Stimulated activated naive CD8-positive, alpha-beta T cell treated with anti-CD3 and anti-CD28 coated beads, Interleukin-15, Interleukin-2, amounts not matched to agents 100 ng/mL and 50 ng/mL, for 24 hours (primary cell): Measurements from ENCODE around the gene PADI4.

Experiments used
- H3K27ac Mint-ChIP-seq: one replicate; pipeline ENCODE4 v1.8.0; 2021; ENCODE audit warnings: mild to moderate bottlenecking, mixed read lengths
- H3K27me3 Mint-ChIP-seq: one replicate; pipeline ENCODE4 v1.8.0; 2021; ENCODE audit warnings: mixed read lengths
- H3K36me3 Mint-ChIP-seq: one replicate; pipeline ENCODE4 v1.8.0; 2021; ENCODE audit warnings: low read depth, mixed read lengths
- H3K4me1 Mint-ChIP-seq: one replicate; pipeline ENCODE4 v1.8.0; 2021; ENCODE audit warnings: low read depth, mixed read lengths
- H3K4me3 Mint-ChIP-seq: one replicate; pipeline ENCODE4 v1.8.0; 2021; ENCODE audit warnings: mild to moderate bottlenecking, mixed read lengths
- H3K9me3 Mint-ChIP-seq: one replicate; pipeline ENCODE4 v1.8.0; 2021; ENCODE audit warnings: mixed read lengths

Gene PADI4

DNA sequence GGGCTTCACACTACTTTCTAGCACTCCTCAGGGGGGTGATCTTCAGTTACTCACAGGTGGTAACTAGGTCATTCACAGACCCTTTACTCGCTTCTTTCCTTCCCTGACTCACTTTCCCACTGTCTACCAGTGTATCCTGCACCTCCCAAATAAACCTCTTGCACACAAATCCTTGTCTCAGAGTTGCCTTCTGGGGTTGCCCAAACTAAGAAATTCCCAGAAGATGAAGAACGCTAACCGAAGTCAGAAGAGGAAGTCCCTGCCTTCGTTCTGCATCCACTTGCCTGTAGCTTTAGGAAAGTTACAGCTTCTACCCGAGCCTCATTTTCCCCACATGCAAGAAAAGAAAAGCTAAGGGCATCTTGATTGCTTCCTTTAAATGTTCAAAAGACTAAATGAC, 11.9 kb upstream of the PADI4 start:
- peaks cover 3% of the 10 kb centered on the region for H3K9me3 Mint-ChIP-seq
- H3K4me1 Mint-ChIP-seq = no peaks in the 10 kb centered on the region
- no peaks in the 10 kb centered on the region for H3K36me3 Mint-ChIP-seq
- peaks cover 20% of the 10 kb centered on the region for H3K27me3 Mint-ChIP-seq
- no peak overlapping the region for H3K27ac Mint-ChIP-seq
- H3K4me3 Mint-ChIP-seq = no peak overlapping the region

DNA sequence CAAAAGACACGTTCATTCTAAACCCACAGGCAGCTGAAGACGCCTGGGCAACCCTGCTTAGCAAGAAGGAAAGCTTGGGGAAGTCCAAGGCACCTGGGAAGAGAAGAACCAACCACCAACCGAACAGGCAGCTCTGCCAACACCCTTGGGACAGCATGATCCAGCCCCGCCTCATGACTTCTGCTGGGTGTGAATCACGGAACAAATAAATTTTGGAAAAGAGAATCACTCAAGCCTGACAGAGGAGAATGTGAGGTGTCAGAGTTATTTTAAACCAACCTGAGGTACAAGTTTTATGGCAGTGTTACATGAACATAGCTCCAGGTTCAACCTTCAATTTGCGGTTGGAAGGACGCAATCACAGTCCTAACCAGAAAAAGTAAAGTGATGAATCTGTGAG, 10.0 kb upstream of the PADI4 start:
- Mint-ChIP-seq H3K4me3 (no peak overlapping the region), H3K9me3 (peaks cover 17% of the 10 kb centered on the region), H3K27me3 (peaks cover 17% of the 10 kb centered on the region), H3K27ac (no peak overlapping the region), H3K36me3 (no peaks in the 10 kb centered on the region), H3K4me1 (no peaks in the 10 kb centered on the region)

DNA sequence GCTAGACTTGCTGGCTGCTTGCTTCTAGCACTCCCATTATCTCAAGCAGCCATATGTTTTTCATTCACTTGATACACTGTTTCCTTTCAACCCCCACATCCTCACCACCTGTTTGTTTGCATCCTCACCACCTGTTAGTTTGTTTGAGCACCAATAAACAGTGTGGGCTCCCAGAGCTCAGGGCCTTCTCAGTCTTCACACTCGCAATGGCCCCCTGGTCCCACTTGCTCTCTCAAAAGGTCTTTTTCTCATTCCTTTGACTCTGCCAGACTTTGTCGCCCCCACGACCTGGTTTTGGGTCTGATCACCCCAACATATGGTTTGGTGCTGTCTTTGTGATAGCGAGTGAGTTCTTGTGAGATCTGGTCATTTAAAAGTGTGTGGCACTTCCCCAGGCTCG, 6.2 kb upstream of the PADI4 start:
- H3K9me3 Mint-ChIP-seq = peaks cover 17% of the 10 kb centered on the region
- no peaks in the 10 kb centered on the region for H3K4me1 Mint-ChIP-seq
- no peak overlapping the region for H3K4me3 Mint-ChIP-seq
- H3K36me3 Mint-ChIP-seq = no peaks in the 10 kb centered on the region
- peaks cover 6% of the 10 kb centered on the region for H3K27me3 Mint-ChIP-seq
- H3K27ac Mint-ChIP-seq = no peak overlapping the region

DNA sequence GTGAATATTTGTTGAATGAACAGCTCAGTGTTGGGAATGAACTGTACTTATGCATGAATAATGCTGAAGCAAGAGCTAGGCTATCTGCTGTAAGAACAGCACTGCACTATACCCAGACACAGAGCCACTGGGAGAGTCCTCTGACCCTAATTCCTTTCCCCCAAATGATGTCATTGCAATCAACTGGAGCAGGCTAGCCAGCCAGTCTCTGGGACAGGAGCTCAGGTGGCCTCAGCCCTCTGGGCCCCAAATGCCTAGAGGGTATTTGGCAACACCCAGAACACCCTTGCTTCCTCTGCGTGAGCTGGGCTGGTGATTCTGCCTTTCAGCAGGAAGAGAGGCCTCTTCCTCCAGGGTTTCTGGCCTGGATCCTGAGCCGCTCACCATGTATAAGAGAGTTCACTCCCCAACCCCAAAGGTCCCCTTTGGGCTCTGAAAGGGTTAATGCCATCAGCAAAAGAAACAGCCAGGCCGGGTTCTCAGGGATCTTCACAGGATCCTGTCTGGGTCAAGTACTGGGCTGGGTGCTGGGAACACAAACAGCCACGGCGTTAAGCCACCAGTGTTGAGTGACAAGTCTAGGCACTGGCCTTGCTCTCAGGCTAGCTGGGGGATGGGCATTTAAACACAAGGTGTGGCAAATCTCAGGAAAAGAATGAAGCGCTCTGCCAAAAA, 3.7 kb upstream of the PADI4 start:
- Mint-ChIP-seq H3K4me3 (no peak overlapping the region), H3K27ac (no peak overlapping the region), H3K27me3 (peaks cover 10% of the 10 kb centered on the region), H3K36me3 (no peaks in the 10 kb centered on the region), H3K4me1 (no peaks in the 10 kb centered on the region), H3K9me3 (peaks cover 14% of the 10 kb centered on the region)

DNA sequence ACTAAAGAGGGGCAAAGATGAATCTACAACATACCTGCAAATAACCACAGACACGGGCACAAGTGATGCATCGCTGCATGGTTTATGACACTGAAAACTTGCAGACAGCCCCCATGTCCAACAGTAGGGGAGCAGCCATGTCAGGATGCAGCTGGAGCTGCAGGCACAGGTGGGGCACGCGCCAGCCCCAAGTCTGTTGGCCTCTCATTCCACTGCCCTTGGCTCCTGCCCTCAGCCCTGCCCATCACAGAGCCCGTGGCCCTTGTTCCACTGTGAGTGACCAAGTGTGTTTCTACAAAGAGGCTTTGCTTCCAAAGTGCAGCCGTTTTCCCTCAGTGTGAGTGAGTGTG, 3.2 kb upstream of the PADI4 start:
- Mint-ChIP-seq H3K27ac (no peak overlapping the region), H3K4me1 (no peaks in the 10 kb centered on the region), H3K9me3 (peaks cover 14% of the 10 kb centered on the region)

DNA sequence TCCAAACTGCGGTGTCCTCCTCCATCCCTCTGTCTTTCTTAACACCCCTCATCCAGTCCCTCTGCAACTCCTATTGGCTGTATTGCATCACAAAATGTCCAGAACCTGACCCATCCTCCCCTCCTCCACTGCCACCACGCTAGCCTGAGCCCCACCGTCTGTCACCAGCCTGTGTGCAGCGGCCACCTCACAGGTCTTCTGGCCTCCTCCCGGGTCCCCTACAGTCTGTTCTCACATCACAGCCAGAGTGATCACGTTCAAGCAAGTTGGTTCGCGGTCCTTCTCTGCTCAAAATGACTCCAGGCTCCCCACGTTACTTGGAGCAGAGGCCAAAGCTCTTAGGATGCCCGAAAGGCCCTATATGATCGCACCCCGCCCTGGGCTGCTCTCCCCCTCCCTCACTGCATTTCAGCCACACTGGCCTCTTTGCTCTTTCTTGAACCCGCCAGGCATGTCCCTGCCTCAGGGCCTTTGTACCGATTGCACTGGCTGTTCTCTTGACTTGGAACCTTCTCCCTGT, 2.4 kb upstream of the PADI4 start:
- Mint-ChIP-seq H3K9me3 (peaks cover 14% of the 10 kb centered on the region), H3K27ac (no peak overlapping the region), H3K4me3 (no peak overlapping the region), H3K27me3 (peaks cover 14% of the 10 kb centered on the region), H3K4me1 (no peaks in the 10 kb centered on the region), H3K36me3 (no peaks in the 10 kb centered on the region)

More for the DNA sequence above, 3.2 kb upstream of the PADI4 start:
- Mint-ChIP-seq H3K36me3 (no peaks in the 10 kb centered on the region), H3K4me3 (no peak overlapping the region), H3K27me3 (peaks cover 8% of the 10 kb centered on the region)

DNA sequence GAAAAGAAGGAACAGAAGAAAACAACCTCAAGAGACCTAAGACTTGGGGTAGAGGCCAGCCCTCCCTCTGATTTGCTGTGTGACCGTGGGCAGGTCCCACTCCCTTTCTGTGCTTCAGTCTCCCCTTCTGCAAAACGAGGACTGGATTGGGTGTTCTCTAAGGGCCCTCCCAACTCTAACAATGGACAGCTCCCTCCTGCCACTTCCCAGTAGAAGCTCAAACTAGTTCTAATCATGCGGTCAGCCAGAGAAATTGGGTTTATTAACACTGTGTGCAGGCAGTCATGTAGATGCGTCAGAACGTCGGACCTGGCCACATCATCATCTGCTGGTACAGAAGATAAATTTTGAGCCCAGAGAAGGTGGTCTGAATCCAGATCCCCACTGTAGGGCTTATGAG, 1.6 kb upstream of the PADI4 start:
- no peak overlapping the region for H3K4me3 Mint-ChIP-seq
- H3K4me1 Mint-ChIP-seq = no peaks in the 10 kb centered on the region
- H3K36me3 Mint-ChIP-seq = no peaks in the 10 kb centered on the region
- peaks cover 14% of the 10 kb centered on the region for H3K9me3 Mint-ChIP-seq
- no peak overlapping the region for H3K27ac Mint-ChIP-seq
- H3K27me3 Mint-ChIP-seq = peaks cover 14% of the 10 kb centered on the region

DNA sequence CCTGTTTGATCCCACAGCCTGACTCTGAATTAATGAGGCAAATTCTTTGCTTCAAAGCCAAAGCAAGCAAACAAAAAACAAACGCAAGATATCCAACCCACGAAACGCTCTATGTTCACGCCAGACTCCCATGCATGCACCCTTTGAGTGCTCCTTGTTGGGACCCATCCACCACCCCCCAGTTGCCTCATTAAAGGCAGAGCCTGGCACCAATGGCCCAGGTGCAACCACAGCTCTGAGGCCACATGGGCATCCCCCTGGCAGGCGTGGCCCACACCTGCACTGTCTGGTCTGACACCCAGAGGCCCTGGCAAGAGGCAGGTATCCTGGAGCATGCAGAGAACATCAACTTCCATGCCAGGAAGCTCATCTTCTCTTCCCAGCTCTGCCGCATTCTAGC, 1.1 kb upstream of the PADI4 start:
- peaks cover 11% of the 10 kb centered on the region for H3K9me3 Mint-ChIP-seq
- no peaks in the 10 kb centered on the region for H3K4me1 Mint-ChIP-seq
- no peaks in the 10 kb centered on the region for H3K36me3 Mint-ChIP-seq
- H3K4me3 Mint-ChIP-seq = no peak overlapping the region
- H3K27ac Mint-ChIP-seq = no peak overlapping the region
- peaks cover 14% of the 10 kb centered on the region for H3K27me3 Mint-ChIP-seq

DNA sequence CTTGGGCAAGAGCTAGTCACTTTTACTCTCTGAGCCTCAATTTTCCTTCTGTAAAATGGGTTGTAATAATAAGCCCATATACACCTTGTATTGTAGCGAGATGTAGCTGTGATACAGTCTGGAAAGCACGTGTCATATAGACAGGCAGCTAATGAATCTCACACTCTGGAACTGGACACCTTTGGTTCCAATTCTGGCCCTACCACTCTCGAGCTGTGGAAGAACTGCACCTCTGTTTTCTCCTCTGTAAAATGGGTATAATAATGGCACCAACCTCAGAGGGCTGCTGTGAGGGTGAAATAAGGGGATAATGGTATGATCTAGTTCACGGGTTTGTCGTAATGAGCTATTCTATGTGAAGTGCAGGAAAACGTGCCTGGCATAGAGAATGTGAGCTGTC, 668 bp upstream of the PADI4 start:
- H3K9me3 Mint-ChIP-seq = peaks cover 7% of the 10 kb centered on the region
- no peak overlapping the region for H3K27ac Mint-ChIP-seq
- H3K4me3 Mint-ChIP-seq = no peak overlapping the region
- H3K27me3 Mint-ChIP-seq = peaks cover 14% of the 10 kb centered on the region
- no peaks in the 10 kb centered on the region for H3K4me1 Mint-ChIP-seq
- H3K36me3 Mint-ChIP-seq = no peaks in the 10 kb centered on the region

DNA sequence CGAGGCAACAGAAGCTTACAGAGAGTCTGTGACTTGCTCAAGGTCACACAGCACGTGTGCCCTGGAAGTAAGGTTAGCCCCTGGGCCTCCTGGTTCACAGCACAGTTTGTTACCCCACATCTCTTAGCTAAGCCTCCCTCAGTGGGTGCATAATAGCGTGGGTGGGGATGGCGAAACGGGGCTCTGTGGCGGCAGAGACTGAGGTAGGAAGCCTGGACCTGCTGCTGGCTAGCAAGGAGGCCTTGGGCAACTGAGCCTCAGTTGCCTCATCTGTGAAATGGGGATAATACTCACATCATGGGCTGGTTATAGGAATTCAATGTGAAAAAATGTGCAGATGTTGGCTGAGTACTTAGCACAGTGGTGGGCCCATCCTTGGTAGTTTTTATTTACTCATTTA, 596 bp downstream of the PADI4 start:
- no peak overlapping the region for H3K27ac Mint-ChIP-seq
- no peaks in the 10 kb centered on the region for H3K9me3 Mint-ChIP-seq
- no peaks in the 10 kb centered on the region for H3K36me3 Mint-ChIP-seq
- no peak overlapping the region for H3K4me3 Mint-ChIP-seq
- peaks cover 16% of the 10 kb centered on the region for H3K27me3 Mint-ChIP-seq
- no peaks in the 10 kb centered on the region for H3K4me1 Mint-ChIP-seq

DNA sequence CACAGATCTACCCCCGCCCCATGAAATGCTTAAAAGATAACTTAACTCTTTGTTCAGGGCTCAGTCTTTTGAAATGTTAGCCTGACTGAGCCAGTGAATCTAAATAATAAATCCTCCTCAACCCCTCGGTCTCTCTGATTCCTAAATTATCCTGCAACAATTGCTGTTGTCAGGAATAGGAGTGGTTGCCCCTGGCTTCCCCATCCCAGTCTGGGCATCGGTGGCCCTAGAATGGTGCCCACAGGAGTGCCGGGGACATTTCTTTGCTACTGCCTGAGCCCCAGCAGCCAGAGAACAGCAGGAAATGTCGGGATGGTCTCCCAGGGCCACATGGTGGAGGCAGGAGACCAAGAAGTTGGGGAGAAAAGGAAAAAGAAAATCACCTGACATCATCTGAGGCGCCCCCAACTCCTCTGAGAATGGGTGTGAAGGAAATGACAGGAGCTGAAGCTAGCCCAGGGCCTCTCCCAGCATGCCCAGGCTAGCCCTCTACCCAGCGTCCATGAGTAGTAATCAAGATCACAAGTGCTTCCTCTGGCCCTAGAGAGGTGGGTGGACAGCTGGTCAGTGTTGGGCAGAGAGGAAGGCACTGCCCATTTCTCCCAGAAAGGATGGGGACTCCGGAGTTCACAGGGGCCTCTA, 1.6 kb downstream of the PADI4 start:
- Mint-ChIP-seq H3K27me3 (peaks cover 16% of the 10 kb centered on the region), H3K4me3 (no peak overlapping the region), H3K4me1 (no peaks in the 10 kb centered on the region), H3K36me3 (no peaks in the 10 kb centered on the region), H3K9me3 (no peaks in the 10 kb centered on the region), H3K27ac (no peak overlapping the region)

DNA sequence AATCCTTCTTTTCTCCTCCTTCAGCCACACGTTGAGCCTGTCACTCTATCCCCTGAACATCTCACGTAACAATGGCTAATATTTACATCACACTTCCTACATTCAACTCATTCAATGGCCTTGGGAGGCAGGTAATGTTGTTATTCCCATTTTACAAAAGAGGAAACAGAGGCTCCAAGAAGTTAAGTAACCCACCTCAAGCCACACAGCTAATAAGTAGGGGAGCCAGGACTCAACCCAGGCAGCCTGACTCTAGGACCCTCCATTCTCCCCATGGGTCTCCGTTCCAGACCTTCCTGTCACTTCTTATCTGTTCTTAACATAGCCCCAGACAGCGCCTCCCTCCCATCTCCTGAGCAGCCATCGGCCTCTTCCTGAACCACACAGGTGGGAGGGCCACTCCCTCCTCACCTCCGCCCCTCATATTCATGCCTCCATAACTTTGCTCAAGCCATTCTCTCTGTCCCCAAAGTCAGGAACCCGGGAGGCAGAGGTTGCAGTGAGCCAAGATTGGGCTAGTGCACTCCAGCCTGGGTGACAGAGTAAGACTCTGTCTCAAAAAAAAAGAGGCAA, 2.2 kb downstream of the PADI4 start:
- Mint-ChIP-seq H3K36me3 (no peaks in the 10 kb centered on the region), H3K9me3 (no peaks in the 10 kb centered on the region), H3K4me3 (no peak overlapping the region), H3K27me3 (peaks cover 16% of the 10 kb centered on the region), H3K4me1 (no peaks in the 10 kb centered on the region), H3K27ac (no peak overlapping the region)

DNA sequence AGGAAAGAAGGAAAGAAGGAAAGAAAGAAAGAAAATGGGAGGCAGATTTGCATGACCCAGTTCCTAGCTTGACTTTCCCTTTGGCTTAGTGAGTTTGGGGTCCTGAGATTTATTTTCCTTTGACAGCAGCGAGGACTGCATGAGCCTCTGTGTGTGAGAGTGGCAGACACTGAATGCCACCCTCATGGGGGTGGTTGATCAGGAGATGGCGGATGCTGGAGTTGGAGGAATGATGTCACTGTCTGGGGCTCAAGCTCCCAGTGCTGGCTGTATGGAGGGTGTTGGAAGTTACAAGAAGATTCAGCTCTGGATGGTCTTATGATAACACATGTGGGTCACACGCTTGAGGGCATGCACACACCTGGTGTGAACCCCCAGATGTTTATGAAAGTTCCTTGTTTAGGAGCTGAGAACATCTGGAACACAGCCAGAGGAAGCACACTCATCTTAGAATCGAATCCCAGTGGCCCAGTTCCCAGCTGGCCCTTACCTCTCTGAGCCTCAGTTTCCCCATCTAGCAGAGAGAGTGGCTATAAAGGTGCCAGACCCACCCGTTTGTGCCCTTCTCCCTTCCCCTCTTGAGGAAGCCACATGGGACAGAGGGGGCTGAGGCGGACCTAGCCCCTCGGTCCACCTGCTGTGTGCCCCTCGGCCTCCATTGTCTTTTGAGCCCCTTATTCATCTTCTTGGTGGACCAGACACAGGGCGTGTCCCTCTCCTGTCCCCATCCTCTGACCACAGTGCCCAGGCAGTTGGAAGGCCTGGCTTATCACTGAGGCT, 5.7 kb downstream of the PADI4 start:
- Mint-ChIP-seq H3K4me3 (no peak overlapping the region), H3K27ac (no peak overlapping the region)

DNA sequence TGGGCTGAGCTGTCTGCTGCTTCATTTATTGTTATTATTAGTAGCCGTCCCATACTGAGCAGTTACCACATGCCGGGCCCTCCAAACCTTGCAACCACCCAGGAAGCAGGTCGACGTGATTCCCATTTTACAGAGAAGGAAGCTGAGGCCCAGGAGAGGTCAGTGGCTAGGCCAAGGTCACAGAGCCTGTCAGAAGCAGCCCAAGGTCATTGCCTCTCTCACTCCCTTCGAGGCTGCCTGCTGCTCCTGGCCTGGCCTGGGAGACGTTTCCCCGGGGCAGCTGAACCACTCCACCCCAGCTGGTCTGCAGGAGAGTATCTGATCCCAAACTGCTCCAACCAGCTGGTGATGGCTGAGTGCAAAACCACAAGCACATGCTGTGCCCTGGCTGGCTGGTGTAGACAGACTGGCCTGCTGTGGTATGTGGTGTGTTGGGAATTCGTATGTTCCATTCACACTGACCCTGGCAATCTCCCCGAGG, 6.5 kb downstream of the PADI4 start:
- H3K27ac Mint-ChIP-seq = no peak overlapping the region
- no peaks in the 10 kb centered on the region for H3K36me3 Mint-ChIP-seq
- H3K4me1 Mint-ChIP-seq = no peaks in the 10 kb centered on the region
- no peaks in the 10 kb centered on the region for H3K9me3 Mint-ChIP-seq
- peaks cover 9% of the 10 kb centered on the region for H3K27me3 Mint-ChIP-seq
- H3K4me3 Mint-ChIP-seq = no peak overlapping the region

More for the DNA sequence above, 5.7 kb downstream of the PADI4 start:
- no peaks in the 10 kb centered on the region for H3K36me3 Mint-ChIP-seq
- H3K27me3 Mint-ChIP-seq = peaks cover 11% of the 10 kb centered on the region
- H3K4me1 Mint-ChIP-seq = no peaks in the 10 kb centered on the region
- H3K9me3 Mint-ChIP-seq = no peaks in the 10 kb centered on the region
